Stimulated activated naive CD8-positive, alpha-beta T cell treated with anti-CD3 and anti-CD28 coated beads, Interleukin-15, Interleukin-2, amounts not matched to agents 100 ng/mL and 50 ng/mL, for 24 hours (primary cell): Measurements from ENCODE around the gene TMEM132D.

ENCODE experiments used
- H3K27ac Mint-ChIP-seq: one replicate; pipeline ENCODE4 v1.8.0; 2021; ENCODE audit warnings: mild to moderate bottlenecking, mixed read lengths
- H3K27me3 Mint-ChIP-seq: one replicate; pipeline ENCODE4 v1.8.0; 2021; ENCODE audit warnings: mixed read lengths
- H3K36me3 Mint-ChIP-seq: one replicate; pipeline ENCODE4 v1.8.0; 2021; ENCODE audit warnings: low read depth, mixed read lengths
- H3K4me1 Mint-ChIP-seq: one replicate; pipeline ENCODE4 v1.8.0; 2021; ENCODE audit warnings: low read depth, mixed read lengths
- H3K4me3 Mint-ChIP-seq: one replicate; pipeline ENCODE4 v1.8.0; 2021; ENCODE audit warnings: mild to moderate bottlenecking, mixed read lengths
- H3K9me3 Mint-ChIP-seq: one replicate; pipeline ENCODE4 v1.8.0; 2021; ENCODE audit warnings: mixed read lengths

TMEM132D gene

GRCh38 chr12:129331356-129332085 is 572.3 kb downstream of the TMEM132D start:
- H3K36me3 Mint-ChIP-seq, result no peaks in the 10 kb centered on the region
- H3K4me1 Mint-ChIP-seq, result no peaks in the 10 kb centered on the region
- no peak overlapping the region for H3K4me3 Mint-ChIP-seq
- no peaks in the 10 kb centered on the region for H3K27me3 Mint-ChIP-seq
- peaks cover 7% of the 10 kb centered on the region for H3K9me3 Mint-ChIP-seq
- H3K27ac Mint-ChIP-seq, result no peak overlapping the region

GRCh38 chr12:129328235-129328634 is 575.6 kb downstream of the TMEM132D start:
- Mint-ChIP-seq H3K4me3 (no peak overlapping the region), H3K4me1 (no peaks in the 10 kb centered on the region), H3K9me3 (peaks cover 7% of the 10 kb centered on the region), H3K27ac (no peak overlapping the region), H3K36me3 (no peaks in the 10 kb centered on the region), H3K27me3 (no peaks in the 10 kb centered on the region)

- H3K4me1 Mint-ChIP-seq, result no peaks in the 10 kb centered on the region
- H3K27me3 Mint-ChIP-seq, result no peaks in the 10 kb centered on the region
- no peaks in the 10 kb centered on the region for H3K36me3 Mint-ChIP-seq
Observed at GRCh38 chr12:129325566-129325965, 578.3 kb downstream of the TMEM132D start.

GRCh38 chr12:129312048-129312447 is 591.8 kb downstream of the TMEM132D start:
- peaks cover 16% of the 10 kb centered on the region for H3K9me3 Mint-ChIP-seq
- H3K36me3 Mint-ChIP-seq, result no peaks in the 10 kb centered on the region
- H3K27ac Mint-ChIP-seq, result no peak overlapping the region
- no peaks in the 10 kb centered on the region for H3K4me1 Mint-ChIP-seq
- H3K27me3 Mint-ChIP-seq, result no peaks in the 10 kb centered on the region
- H3K4me3 Mint-ChIP-seq, result no peak overlapping the region

More at GRCh38 chr12:129325566-129325965, 578.3 kb downstream of the TMEM132D start:
- H3K4me3 Mint-ChIP-seq, result no peak overlapping the region
- no peak overlapping the region for H3K27ac Mint-ChIP-seq
- H3K9me3 Mint-ChIP-seq, result peaks cover 9% of the 10 kb centered on the region

GRCh38 chr12:129310346-129310745 is 593.5 kb downstream of the TMEM132D start:
- Mint-ChIP-seq H3K9me3 (peaks cover 3% of the 10 kb centered on the region), H3K27ac (no peak overlapping the region), H3K4me1 (no peaks in the 10 kb centered on the region), H3K4me3 (no peak overlapping the region), H3K27me3 (no peaks in the 10 kb centered on the region), H3K36me3 (no peaks in the 10 kb centered on the region)

- Mint-ChIP-seq H3K4me3 (no peak overlapping the region), H3K27ac (no peak overlapping the region), H3K4me1 (no peaks in the 10 kb centered on the region), H3K36me3 (no peaks in the 10 kb centered on the region), H3K9me3 (peaks cover 6% of the 10 kb centered on the region), H3K27me3 (no peaks in the 10 kb centered on the region)
Observed at GRCh38 chr12:129305851-129306250, 598.0 kb downstream of the TMEM132D start.

- Mint-ChIP-seq H3K4me3 (no peak overlapping the region), H3K4me1 (no peaks in the 10 kb centered on the region), H3K27ac (no peak overlapping the region), H3K9me3 (peaks cover 6% of the 10 kb centered on the region), H3K27me3 (no peaks in the 10 kb centered on the region), H3K36me3 (no peaks in the 10 kb centered on the region)
Observed at GRCh38 chr12:129304529-129304928, 599.3 kb downstream of the TMEM132D start.

- no peaks in the 10 kb centered on the region for H3K4me1 Mint-ChIP-seq
Observed at GRCh38 chr12:129300011-129300410, 603.8 kb downstream of the TMEM132D start.

GRCh38 chr12:129298921-129299320 is 604.9 kb downstream of the TMEM132D start:
- H3K9me3 Mint-ChIP-seq, result peaks cover 14% of the 10 kb centered on the region
- H3K27ac Mint-ChIP-seq, result no peak overlapping the region
- H3K27me3 Mint-ChIP-seq, result no peaks in the 10 kb centered on the region
- H3K4me1 Mint-ChIP-seq, result no peaks in the 10 kb centered on the region
- H3K36me3 Mint-ChIP-seq, result no peaks in the 10 kb centered on the region
- no peak overlapping the region for H3K4me3 Mint-ChIP-seq

More at GRCh38 chr12:129300011-129300410, 603.8 kb downstream of the TMEM132D start:
- H3K36me3 Mint-ChIP-seq, result no peaks in the 10 kb centered on the region
- no peak overlapping the region for H3K27ac Mint-ChIP-seq
- H3K9me3 Mint-ChIP-seq, result peaks cover 14% of the 10 kb centered on the region
- H3K4me3 Mint-ChIP-seq, result no peak overlapping the region
- no peaks in the 10 kb centered on the region for H3K27me3 Mint-ChIP-seq

- H3K9me3 Mint-ChIP-seq, result peaks cover 21% of the 10 kb centered on the region
- H3K27me3 Mint-ChIP-seq, result no peaks in the 10 kb centered on the region
- no peaks in the 10 kb centered on the region for H3K36me3 Mint-ChIP-seq
- H3K4me3 Mint-ChIP-seq, result no peak overlapping the region
- no peak overlapping the region for H3K27ac Mint-ChIP-seq
- no peaks in the 10 kb centered on the region for H3K4me1 Mint-ChIP-seq
Observed at GRCh38 chr12:129296671-129297070, 607.2 kb downstream of the TMEM132D start.

GRCh38 chr12:129294868-129295267 is 609.0 kb downstream of the TMEM132D start:
- H3K4me1 Mint-ChIP-seq, result no peaks in the 10 kb centered on the region
- H3K4me3 Mint-ChIP-seq, result no peak overlapping the region
- no peaks in the 10 kb centered on the region for H3K36me3 Mint-ChIP-seq
- peaks cover 21% of the 10 kb centered on the region for H3K9me3 Mint-ChIP-seq
- no peak overlapping the region for H3K27ac Mint-ChIP-seq
- no peaks in the 10 kb centered on the region for H3K27me3 Mint-ChIP-seq

GRCh38 chr12:129279771-129280170 is 624.1 kb downstream of the TMEM132D start:
- Mint-ChIP-seq H3K4me1 (no peaks in the 10 kb centered on the region), H3K4me3 (no peak overlapping the region), H3K36me3 (no peaks in the 10 kb centered on the region), H3K27ac (no peak overlapping the region), H3K9me3 (peaks cover 3% of the 10 kb centered on the region), H3K27me3 (no peaks in the 10 kb centered on the region)

GRCh38 chr12:129276361-129277060 is 627.3 kb downstream of the TMEM132D start:
- H3K27ac Mint-ChIP-seq, result no peak overlapping the region
- H3K27me3 Mint-ChIP-seq, result no peaks in the 10 kb centered on the region
- H3K9me3 Mint-ChIP-seq, result no peaks in the 10 kb centered on the region
- H3K4me1 Mint-ChIP-seq, result no peaks in the 10 kb centered on the region
- no peaks in the 10 kb centered on the region for H3K36me3 Mint-ChIP-seq
- no peak overlapping the region for H3K4me3 Mint-ChIP-seq

- Mint-ChIP-seq H3K36me3 (no peaks in the 10 kb centered on the region), H3K4me3 (no peak overlapping the region)
Observed at GRCh38 chr12:129269756-129270495, 633.9 kb downstream of the TMEM132D start.

GRCh38 chr12:129258781-129259318 is 645.0 kb downstream of the TMEM132D start:
- no peak overlapping the region for H3K4me3 Mint-ChIP-seq
- H3K27ac Mint-ChIP-seq, result no peak overlapping the region
- H3K4me1 Mint-ChIP-seq, result no peaks in the 10 kb centered on the region
- no peaks in the 10 kb centered on the region for H3K27me3 Mint-ChIP-seq
- H3K36me3 Mint-ChIP-seq, result no peaks in the 10 kb centered on the region
- peaks cover 31% of the 10 kb centered on the region for H3K9me3 Mint-ChIP-seq

More at GRCh38 chr12:129269756-129270495, 633.9 kb downstream of the TMEM132D start:
- no peaks in the 10 kb centered on the region for H3K27me3 Mint-ChIP-seq
- H3K27ac Mint-ChIP-seq, result no peak overlapping the region
- H3K4me1 Mint-ChIP-seq, result no peaks in the 10 kb centered on the region
- peaks cover 27% of the 10 kb centered on the region for H3K9me3 Mint-ChIP-seq
